ENCODE measurements around the gene TMEM161A. TPM values are rescaled to one million over a fixed set of nuclear protein-coding genes. Genes with fewer than 3 reads are reported as not detected.

TMEM161A gene
- total and polyA plus RNA-seq, 2 experiments from 2014 or later = 38.9 to 59.5 TPM

GRCh38 chr19:19111967-19112580, 26.2 kb downstream of the TMEM161A start:
- H3K27me3 Mint-ChIP-seq (ENCODE audit: insufficient read depth, low read depth, poor library complexity) = peaks cover 36% of the 10 kb centered on the region
- Histone ChIP-seq H3K79me2 (replicated peaks; ENCODE audit: insufficient read depth) (no peaks in the 10 kb centered on the region), H3K4me1 (ENCODE audit: insufficient read depth) (peaks cover 21% of the 10 kb centered on the region), H4K20me1 (replicated peaks; ENCODE audit: insufficient read depth) (no peaks in the 10 kb centered on the region), H3F3A (replicated peaks; ENCODE audit: low read depth) (peaks cover 18% of the 10 kb centered on the region; the same call in 1 of the 2 replicates), H2AFZ (no peak overlapping the region), H3K36me3 (ENCODE audit: insufficient read depth) (no peaks in the 10 kb centered on the region), H3K27me3 (ENCODE audit: insufficient read depth) (peaks cover 6% of the 10 kb centered on the region; the same call in 1 of the 2 replicates), H3K4me3 (no peak overlapping the region), H3K27ac (ENCODE audit: low read depth) (no peak overlapping the region), H3K9me2 (ENCODE audit: insufficient read depth) (no peaks in the 10 kb centered on the region), H3K4me2 (0 out of 2 replicates have a peak overlapping the region, but pooled peaks have one; percentile 20)
- TF ChIP-seq JUNB (IDR thresholded peaks at IDR 0.05; ENCODE audit: unreplicated experiment) (no peak), EZH2 (IDR thresholded peaks at IDR 0.05; ENCODE audit: low read depth, unreplicated experiment) (no peak), POLR2AphosphoS5 (IDR thresholded peaks at IDR 0.05; ENCODE audit: low read depth) (no peak), CREB1 (CRISPR knock-in tag; IDR thresholded peaks at IDR 0.05; ENCODE audit: low read depth) (no peak), CTCF (conservative IDR thresholded peaks at IDR 0.05; ENCODE audit: low read depth in 2 of 2) (no peak), ZNF462 (CRISPR knock-in tag; IDR thresholded peaks at IDR 0.05) (no peak), REST (IDR thresholded peaks at IDR 0.05; ENCODE audit: unreplicated experiment) (no peak), ETS1 (IDR thresholded peaks at IDR 0.05) (no peak), NANOG (IDR thresholded peaks at IDR 0.05; ENCODE audit: borderline replicate concordance) (no peak), STAT1 (IDR thresholded peaks at IDR 0.05; ENCODE audit: unreplicated experiment) (no peak), ZNF114 (CRISPR knock-in tag; IDR thresholded peaks at IDR 0.05) (no peak), EZH2phosphoT487 (IDR thresholded peaks at IDR 0.05; ENCODE audit: unreplicated experiment) (no peak), ZNF331 (CRISPR knock-in tag; IDR thresholded peaks at IDR 0.05; ENCODE audit: low read depth) (no peak)
- no peak overlapping the region for H3K27ac Mint-ChIP-seq
- peaks cover 5% of the 10 kb centered on the region; the same call in 2 of the 3 replicates for H3K36me3 Mint-ChIP-seq (ENCODE audit: low read depth)
- no peak overlapping the region for H3K4me3 Mint-ChIP-seq
- H3K9me3 Mint-ChIP-seq = no peaks in the 10 kb centered on the region
- ATAC-seq = no peak
- H3K4me1 Mint-ChIP-seq = peaks cover 28% of the 10 kb centered on the region
- DNase-seq (ENCODE audit: low spot score) = no peak

All from GM23338 (cell line).